ENCODE measurements around the gene LRMDA.

LRMDA gene

GRCh38 chr10:75492173-75492925 is 60.9 kb downstream of the LRMDA start:
- TF ChIP-seq CTCF (IDR thresholded peaks at IDR 0.05) = no peak

- TF ChIP-seq CTCF (IDR thresholded peaks at IDR 0.05) = no peak
Measured at GRCh38 chr10:75493464-75493863, 62.0 kb downstream of the LRMDA start.

GRCh38 chr10:75495434-75496190 is 64.2 kb downstream of the LRMDA start:
- no peak for TF ChIP-seq CTCF (IDR thresholded peaks at IDR 0.05)

- no peak for TF ChIP-seq CTCF (IDR thresholded peaks at IDR 0.05)
Measured at GRCh38 chr10:75496191-75496567, 64.8 kb downstream of the LRMDA start.

- TF ChIP-seq CTCF (IDR thresholded peaks at IDR 0.05) = no peak
Measured at GRCh38 chr10:75497997-75498883, 66.8 kb downstream of the LRMDA start.

GRCh38 chr10:75498884-75499350 is 67.5 kb downstream of the LRMDA start:
- no peak for TF ChIP-seq CTCF (IDR thresholded peaks at IDR 0.05)

GRCh38 chr10:75499556-75500160 is 68.2 kb downstream of the LRMDA start:
- TF ChIP-seq CTCF (IDR thresholded peaks at IDR 0.05) = no peak
